NCI-H146 treated with DMSO at 0.1 percent for 48 hours (cell line): ENCODE measurements around the gene R3HDM1.
"Not testable (repeated sequence)": the region's sequence is repeated elsewhere in the genome, so short reads cannot be mapped to it uniquely, and the experiment has no call there.

ENCODE experiments used
- DNase-seq: peaks from one replicate; lab custom pipeline; 2025; ENCODE audit not compliant: unreplicated experiment; lab: John Stamatoyannopoulos, UW

The R3HDM1 gene

GRCh38 chr2:135703300-135703699, 172.0 kb downstream of the R3HDM1 start:
- DNase-seq = no peak

GRCh38 chr2:135704075-135704474, 172.8 kb downstream of the R3HDM1 start:
- not testable (repeated sequence) for DNase-seq

- DNase-seq = no peak
These were observed 176.9 kb downstream of the R3HDM1 start for GRCh38 chr2:135708159-135708558.

- peak; percentile 34 for DNase-seq
These were observed 178.7 kb downstream of the R3HDM1 start for GRCh38 chr2:135709992-135710391.

- not testable (repeated sequence) for DNase-seq
These were observed 183.8 kb downstream of the R3HDM1 start for GRCh38 chr2:135715086-135715485.

GRCh38 chr2:135728064-135728743, 196.9 kb downstream of the R3HDM1 start:
- DNase-seq = no peak

- DNase-seq = no peak
These were observed 201.3 kb downstream of the R3HDM1 start for GRCh38 chr2:135732561-135732960.

- no peak for DNase-seq
These were observed 201.8 kb downstream of the R3HDM1 start for GRCh38 chr2:135733045-135733444.

GRCh38 chr2:135736546-135736945, 205.3 kb downstream of the R3HDM1 start:
- no peak for DNase-seq

- DNase-seq = no peak
These were observed 208.9 kb downstream of the R3HDM1 start for GRCh38 chr2:135740206-135740605.

GRCh38 chr2:135741043-135741394, 209.7 kb downstream of the R3HDM1 start:
- DNase-seq = no peak

- peak; percentile 98 for DNase-seq
These were observed 210.4 kb downstream of the R3HDM1 start, which contains the start of gene UBXN4 for GRCh38 chr2:135741395-135742324. Gene UBXN4 (plus strand): TSS chr2:135741855. CDS start chr2:135741930, 75 bp downstream.

GRCh38 chr2:135742325-135742757, 211.1 kb downstream of the R3HDM1 start:
- peak; percentile 70 for DNase-seq

- DNase-seq = no peak
These were observed 212.6 kb downstream of the R3HDM1 start for GRCh38 chr2:135743860-135744259.

- DNase-seq = no peak
These were observed 213.6 kb downstream of the R3HDM1 start for GRCh38 chr2:135744760-135745314.

GRCh38 chr2:135745545-135745944, 214.3 kb downstream of the R3HDM1 start:
- DNase-seq = no peak

GRCh38 chr2:135755573-135755972, 224.3 kb downstream of the R3HDM1 start:
- DNase-seq = no peak

- DNase-seq = no peak
These were observed 225.4 kb downstream of the R3HDM1 start for GRCh38 chr2:135756692-135757091.

GRCh38 chr2:135762022-135762421, 230.7 kb downstream of the R3HDM1 start:
- DNase-seq = no peak

GRCh38 chr2:135762530-135762929, 231.2 kb downstream of the R3HDM1 start:
- DNase-seq = no peak

- DNase-seq = no peak
These were observed 237.6 kb downstream of the R3HDM1 start for GRCh38 chr2:135768863-135769262.

GRCh38 chr2:135773319-135773718, 242.0 kb downstream of the R3HDM1 start:
- DNase-seq = no peak
